NCI-H1092 (cell line): ENCODE data around the gene TPGS1.
"Not testable (repeated sequence)": the region's sequence is repeated elsewhere in the genome, so short reads cannot be mapped to it uniquely, and the experiment has no call there.

ENCODE experiments used
- DNase-seq: peaks from one replicate; lab custom pipeline; 2025; lab: John Stamatoyannopoulos, UW

The TPGS1 gene

GRCh38 chr19:475360-475759, 31.9 kb upstream of the TPGS1 start:
- DNase-seq = no peak

DNA sequence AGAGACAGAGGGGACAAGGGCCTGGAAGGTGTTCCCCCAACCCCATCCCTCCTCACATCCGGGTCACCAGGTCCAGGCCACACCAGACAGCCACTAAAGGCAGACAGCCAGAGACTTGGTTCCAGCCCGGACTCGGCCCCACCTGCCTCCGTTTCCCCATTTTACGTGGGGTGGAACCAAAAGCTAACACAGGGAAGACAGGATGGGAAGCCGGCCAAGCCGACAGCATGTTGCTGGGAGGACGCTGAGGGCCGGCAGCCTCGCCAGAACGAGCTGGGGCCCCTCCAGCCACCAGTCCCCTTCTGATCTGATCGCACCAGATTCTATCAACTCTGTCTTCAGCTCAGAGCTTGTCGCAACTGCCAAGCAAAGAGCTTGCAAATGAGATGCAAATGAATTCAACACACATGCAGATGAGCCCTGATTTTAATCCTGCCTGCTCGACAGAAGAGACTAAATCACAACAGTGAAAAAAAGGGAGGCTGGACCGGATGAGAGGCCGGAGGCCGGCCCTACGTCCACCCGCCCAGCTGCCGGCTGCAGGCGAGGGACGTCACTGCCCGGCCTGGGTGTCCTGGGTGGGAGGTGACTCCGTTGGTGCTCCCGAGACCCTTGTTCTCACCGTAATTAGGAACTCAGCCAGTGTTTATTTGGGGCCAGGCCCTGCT, 28.9 kb upstream of the TPGS1 start:
- no peak for DNase-seq

GRCh38 chr19:478976-479375, 28.3 kb upstream of the TPGS1 start:
- DNase-seq = peak; percentile 67

- DNase-seq = peak; percentile 35
Observed at GRCh38 chr19:480016-480855, 27.1 kb upstream of the TPGS1 start.

DNA sequence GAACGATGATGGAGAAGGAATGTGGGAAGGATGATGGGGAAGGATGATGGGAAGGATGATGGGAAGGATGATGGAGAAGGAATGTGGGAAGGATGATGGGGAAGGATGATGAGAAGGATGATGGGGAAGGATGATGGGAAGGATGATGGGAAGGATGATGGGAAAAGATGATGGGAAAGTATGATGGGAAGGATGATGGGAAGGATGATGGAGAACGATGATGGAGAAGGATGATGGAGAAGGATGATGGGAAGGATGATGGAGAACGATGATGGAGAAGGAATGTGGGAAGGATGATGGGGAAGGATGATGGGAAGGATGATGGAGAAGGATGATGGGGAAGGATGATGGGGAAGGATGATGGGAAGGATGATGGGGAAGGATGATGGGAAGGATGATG, 26.2 kb upstream of the TPGS1 start:
- DNase-seq = not testable (repeated sequence)

DNA sequence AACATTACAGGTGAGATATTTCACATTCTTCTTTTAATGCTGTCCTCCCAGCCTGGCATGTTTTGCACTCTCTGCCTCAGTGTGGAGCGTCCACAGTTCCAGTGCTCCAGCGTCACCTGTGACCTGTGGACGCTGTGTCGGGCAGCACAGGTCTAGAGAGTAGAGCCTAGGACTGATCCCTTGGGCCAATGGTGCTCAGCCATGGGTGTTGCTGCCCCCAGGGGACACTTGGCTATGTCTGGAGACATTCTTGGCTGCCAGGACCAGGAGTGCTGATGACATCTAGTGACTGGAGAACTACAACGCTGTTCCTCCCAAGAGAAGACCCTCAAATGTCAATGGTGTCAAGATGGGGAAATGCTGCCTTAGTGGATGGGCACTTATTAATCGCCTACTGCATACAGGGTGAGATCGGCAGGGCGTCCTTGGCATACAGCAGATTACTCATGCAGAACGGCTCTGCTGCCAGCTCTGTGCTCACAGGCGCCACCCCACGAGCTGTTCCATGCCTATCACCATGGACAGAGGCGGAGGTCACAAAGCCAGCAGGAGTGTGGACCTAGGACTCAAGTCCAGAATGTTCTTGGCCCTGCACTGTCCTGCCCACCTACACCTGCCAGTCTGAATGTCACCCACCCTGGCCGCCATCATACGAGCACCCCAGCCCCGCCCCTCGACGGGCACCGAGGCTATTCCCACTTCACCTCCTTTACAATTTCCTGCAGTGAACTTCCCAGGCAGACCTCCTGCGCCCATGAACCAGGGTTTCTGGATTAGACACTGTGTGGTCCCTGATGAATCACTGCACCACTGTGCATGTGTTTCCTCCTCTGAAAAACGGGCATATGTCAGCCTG, 24.9 kb upstream of the TPGS1 start:
- DNase-seq = no peak

- no peak for DNase-seq
Observed at GRCh38 chr19:483332-484072, 23.8 kb upstream of the TPGS1 start.

GRCh38 chr19:484494-484893, 22.8 kb upstream of the TPGS1 start:
- DNase-seq = no peak

GRCh38 chr19:485077-485476, 22.2 kb upstream of the TPGS1 start:
- no peak for DNase-seq

GRCh38 chr19:485583-486236, 21.6 kb upstream of the TPGS1 start:
- peak; percentile 42 for DNase-seq

DNA sequence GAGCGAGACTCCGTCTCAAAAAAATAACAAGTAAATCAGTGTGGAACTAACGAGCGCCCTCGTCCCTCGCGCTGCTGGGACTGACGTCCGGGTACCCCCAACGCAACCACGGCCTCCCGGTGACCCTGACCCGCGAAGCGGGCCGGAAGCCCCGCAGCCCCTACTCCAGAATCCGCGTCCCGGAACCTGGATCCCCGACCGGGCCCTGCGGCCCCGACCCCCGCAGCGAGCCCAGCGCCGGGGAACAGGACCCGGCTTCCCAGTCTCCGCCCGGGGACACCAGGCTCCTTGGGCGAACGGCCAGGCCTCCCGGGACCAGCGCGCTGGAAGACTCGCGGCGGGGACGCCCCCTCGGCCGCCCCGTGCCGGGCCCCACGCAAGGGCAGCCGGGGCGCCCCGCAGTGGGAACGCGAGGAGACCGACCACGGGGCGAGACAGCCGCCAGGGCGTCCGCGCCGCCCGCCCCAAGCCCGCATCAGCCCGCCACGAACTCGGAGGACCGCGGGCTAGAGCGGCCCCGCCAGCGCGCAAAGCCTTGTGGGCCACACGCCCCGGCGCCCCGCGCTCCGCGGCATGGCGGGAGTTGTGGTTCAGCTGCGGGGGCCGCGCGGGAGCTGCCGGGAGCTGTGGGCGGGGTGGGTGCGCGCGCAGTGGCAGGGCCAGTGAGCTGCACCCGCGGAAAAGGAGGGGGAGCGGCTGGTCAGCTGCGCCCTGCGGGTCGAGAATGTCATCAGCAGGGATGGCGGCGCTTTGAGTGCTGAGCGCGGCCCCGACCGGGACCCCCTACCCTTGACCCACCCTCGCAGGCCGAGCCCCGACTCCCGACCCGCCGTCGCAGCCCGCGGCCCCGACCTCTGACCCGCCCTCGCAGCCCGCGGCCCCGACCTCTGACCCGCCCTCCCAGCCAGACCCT, 18.5 kb upstream of the TPGS1 start:
- peak; percentile 94 for DNase-seq

DNA sequence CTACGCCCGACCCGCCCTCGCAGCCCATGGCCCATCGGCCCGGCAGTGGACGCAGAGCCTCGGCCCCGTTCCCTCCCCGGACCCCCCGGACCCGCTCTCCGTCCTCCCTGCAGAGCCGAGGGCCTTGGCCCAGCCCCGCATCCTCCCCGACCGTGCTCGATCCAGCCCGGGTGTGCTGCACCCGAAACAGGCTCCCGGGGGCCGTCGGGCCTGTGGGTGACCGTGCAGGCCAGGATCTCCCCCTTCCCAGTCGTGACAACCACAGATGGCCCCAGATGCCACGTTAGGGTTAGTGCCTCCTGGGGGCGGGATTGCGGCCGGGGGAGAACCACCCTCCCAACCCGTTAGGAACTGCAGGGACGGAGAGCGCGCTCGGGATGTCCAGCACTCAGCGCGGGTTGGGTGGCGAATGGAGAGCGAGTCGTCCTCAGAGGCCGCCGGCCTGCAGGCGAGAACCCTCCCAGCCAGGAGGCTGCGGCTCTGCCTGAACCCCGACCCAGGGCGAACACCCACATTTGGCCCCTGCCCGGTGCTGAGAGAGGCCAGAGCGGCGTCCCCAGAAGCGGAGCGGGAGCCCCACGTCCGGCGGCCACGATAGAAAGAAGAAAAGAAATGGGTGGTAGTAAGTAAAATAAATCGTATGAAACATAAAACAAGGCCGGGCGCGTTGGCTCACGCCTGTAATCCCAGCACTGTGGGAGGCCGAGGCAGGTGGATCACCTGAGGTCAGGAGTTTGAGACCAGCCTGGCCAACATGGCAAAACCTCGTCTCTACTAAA, 17.7 kb upstream of the TPGS1 start:
- no peak for DNase-seq

GRCh38 chr19:491146-491741, 16.1 kb upstream of the TPGS1 start:
- DNase-seq = no peak

- DNase-seq = no peak
Observed at GRCh38 chr19:492091-492531, 15.2 kb upstream of the TPGS1 start.

DNA sequence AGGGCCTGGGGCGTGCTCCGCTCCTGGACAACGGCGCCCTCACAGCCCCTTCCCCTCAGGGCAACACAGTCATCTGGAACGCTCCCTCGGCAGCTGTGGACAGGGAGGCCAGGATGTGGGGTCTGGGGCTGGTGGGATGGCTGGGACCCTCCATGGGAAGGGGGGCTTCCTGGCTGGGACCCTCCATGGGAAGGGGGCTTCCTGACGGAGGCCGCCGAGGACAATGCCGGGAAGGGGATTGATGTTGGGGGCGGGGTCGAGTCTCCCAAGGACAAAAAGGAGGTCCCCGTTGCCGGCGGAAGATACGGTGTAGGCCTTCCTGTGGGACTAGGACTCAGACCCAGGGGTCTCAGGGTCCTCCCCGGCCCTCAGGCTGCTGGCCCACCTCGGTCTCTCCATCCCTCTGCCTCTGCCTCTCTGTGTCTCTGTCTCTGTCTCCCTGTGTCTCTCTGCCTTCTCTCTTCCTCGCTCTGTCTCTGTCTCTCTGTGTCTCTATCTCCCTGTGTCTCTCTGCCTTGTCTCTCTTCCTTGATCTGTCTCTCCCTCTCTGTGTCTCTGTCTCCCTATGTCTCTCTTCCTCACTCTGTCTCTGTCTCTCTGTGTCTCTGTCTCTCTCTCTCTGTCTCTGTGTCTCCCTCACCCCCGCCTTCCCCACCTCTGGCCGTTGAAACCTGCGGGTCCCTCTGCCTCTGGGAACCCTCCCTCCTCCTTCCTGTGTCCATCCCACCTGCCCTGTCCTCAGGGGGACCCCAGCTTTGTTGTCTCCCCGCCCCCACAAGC, 13.7 kb upstream of the TPGS1 start:
- no peak for DNase-seq

DNA sequence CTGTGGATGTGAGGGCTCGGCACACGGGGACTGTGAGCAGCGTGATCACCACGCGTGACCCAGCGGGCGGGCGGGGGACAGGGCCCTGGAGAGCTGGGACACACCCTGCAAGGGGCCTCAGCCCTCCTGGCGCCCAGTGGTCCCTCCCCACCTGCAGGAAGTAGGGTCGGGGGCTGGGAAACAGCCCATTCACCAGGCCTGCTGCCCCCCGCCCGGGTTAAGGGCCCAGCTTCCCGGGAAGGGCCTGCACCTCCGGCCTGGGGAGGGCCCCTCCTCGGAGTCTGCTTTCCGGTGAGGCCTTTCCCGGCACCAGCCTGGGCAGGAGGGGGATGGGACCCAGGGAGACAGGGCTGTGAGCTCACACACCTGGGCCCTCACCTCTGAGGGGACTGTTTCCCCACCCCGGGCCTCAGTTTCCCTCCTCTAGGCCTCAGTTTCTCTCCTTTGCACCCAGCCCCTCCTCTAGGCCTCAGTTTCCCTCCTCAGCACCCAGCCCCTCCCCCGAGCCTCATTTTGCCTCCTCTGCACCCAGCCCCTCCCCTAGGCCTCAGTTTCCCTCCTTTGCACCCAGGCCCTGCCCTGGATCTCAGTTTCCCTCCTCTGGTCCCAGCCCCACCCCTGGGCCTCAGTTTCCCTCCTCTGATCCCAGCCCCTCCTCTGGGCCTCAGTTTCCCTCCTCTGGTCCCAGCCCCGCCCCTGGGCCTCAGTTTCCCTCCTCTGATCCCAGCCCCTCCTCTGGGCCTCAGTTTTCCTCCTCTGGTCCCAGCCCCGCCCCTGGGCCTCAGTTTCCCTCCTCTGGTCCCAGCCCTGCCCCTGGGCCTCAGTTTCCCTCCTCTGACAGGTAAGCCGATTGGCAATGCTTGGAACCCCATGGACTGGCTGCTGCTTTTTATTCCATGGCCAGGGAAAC, 12.9 kb upstream of the TPGS1 start:
- no peak for DNase-seq

GRCh38 chr19:495081-495401, 12.3 kb upstream of the TPGS1 start:
- no peak for DNase-seq
